ENCODE results near the gene TMEM30A. TPM values are rescaled to one million over a fixed set of nuclear protein-coding genes. Genes with fewer than 3 reads are reported as not detected.

TMEM30A gene
- total RNA-seq, 4 donors from 2014 or later: 87.6 to 102 (median 91.9) TPM

DNA sequence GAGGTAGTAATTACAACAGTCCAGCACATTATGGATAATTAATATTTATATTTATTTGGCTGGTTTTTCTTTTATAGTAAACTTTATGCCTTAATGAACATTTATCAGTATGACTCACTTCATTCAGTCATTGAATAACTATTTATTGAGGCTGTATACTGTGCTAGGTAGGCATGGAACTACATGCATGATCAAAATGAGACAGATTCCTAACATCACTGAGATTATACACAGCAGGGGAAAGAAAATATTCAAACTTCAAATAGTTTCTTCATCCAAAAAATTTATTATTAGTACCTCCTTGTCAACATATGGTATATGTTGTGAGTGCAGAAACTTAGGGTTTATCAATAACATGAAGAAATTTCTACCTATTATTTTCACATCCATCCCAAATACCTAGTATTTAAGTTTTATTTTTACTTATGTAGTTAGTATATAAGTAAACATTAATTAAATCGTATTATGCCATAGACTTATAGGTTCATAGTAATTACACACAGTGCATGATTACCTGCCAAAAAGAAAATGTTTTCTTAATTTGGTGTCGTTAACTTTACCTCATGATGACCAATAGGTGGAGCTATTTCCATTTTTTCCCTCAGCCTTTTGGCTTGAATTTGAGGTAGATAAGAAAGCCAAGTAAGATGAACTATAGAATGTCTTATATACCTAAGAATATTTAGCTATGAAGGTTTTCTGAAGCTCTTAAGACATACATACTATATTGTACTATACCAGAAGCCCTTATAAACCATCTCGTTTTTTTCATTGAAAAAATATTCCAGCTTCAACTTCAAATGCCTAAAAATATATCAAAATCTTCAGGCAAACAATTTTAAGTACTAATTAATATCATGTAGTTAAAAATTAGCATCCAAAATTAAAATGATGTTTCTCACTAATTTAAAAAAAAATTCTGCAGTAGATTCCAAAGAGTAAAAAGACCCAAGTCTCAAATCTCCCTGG is 12.5 kb upstream of the TMEM30A start:
- DNase-seq (ENCODE audit: extremely low spot score): no peak
- intact Hi-C loops (cut with DNase I): loop anchor here (5.0 kb wide), 1 partner anchor 230 kb away; no protein-coding TSS in a partner anchor

DNA sequence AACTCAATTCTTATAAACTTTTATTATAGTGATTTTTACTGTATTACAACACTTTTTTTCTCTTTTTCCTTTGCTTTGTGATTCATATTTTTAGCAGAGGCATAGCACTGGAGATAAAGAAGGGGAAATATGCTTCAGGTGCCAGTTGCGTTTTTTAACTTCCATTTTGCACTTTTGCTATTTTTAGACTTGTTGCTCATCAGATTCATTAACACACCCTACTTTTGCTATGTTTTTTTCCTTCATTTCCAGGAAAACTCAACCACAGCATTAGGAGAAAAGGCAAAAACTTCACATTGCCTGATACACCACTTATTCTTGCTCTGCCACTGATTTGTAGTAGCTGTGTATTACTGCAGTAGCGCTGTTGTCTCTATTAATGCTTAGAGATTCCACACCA is 8.0 kb upstream of the TMEM30A start:
- intact Hi-C loops (cut with DNase I): no loop called here
- peaks cover 0 to 12% (median 9%) of the 10 kb centered on the region in 4 donors for H3K4me1 ChIP-seq
- H3K36me3 ChIP-seq: peaks cover 0 to 16% (median 0%) of the 10 kb centered on the region in 4 donors
- WGBS: 92% methylated on average over 2 of the region's 2 CpGs
- no peaks in the 10 kb centered on the region for H3K27me3 ChIP-seq
- no peak for DNase-seq (ENCODE audit: extremely low spot score)
- no peak overlapping the region for H3K27ac ChIP-seq (replicated peaks in 1 of 4)
- TF ChIP-seq, protein P1, sequence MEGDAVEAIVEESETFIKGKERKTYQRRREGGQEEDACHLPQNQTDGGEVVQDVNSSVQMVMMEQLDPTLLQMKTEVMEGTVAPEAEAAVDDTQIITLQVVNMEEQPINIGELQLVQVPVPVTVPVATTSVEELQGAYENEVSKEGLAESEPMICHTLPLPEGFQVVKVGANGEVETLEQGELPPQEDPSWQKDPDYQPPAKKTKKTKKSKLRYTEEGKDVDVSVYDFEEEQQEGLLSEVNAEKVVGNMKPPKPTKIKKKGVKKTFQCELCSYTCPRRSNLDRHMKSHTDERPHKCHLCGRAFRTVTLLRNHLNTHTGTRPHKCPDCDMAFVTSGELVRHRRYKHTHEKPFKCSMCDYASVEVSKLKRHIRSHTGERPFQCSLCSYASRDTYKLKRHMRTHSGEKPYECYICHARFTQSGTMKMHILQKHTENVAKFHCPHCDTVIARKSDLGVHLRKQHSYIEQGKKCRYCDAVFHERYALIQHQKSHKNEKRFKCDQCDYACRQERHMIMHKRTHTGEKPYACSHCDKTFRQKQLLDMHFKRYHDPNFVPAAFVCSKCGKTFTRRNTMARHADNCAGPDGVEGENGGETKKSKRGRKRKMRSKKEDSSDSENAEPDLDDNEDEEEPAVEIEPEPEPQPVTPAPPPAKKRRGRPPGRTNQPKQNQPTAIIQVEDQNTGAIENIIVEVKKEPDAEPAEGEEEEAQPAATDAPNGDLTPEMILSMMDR (IDR thresholded peaks at IDR 0.05): no peak
- TF ChIP-seq POLR2AphosphoS5 (IDR thresholded peaks at IDR 0.05) (no peak), POLR2A (IDR thresholded peaks at IDR 0.05; ENCODE audit: low read depth) (no peak), EP300 (IDR thresholded peaks at IDR 0.05) (no peak)
- no peaks in the 10 kb centered on the region for H3K9me3 ChIP-seq
- no peak overlapping the region for H3K4me3 ChIP-seq

More for the DNA sequence above, 12.5 kb upstream of the TMEM30A start:
- H3K27me3 ChIP-seq: no peaks in the 10 kb centered on the region
- no peaks in the 10 kb centered on the region for H3K9me3 ChIP-seq
- no peaks in the 10 kb centered on the region for H3K36me3 ChIP-seq
- TF ChIP-seq, protein P1 (IDR thresholded peaks at IDR 0.05): peak; percentile 68 to 70 (median 70)
- no peak for TF ChIP-seq POLR2A (IDR thresholded peaks at IDR 0.05; ENCODE audit: low read depth)
- H3K4me3 ChIP-seq: no peak overlapping the region
- no peak overlapping the region for H3K27ac ChIP-seq (replicated peaks in 1 of 4)
- H3K4me1 ChIP-seq: peaks cover 13 to 23% (median 17%) of the 10 kb centered on the region in 4 donors
- WGBS: 15% methylated on average over 3 of the region's 3 CpGs

DNA sequence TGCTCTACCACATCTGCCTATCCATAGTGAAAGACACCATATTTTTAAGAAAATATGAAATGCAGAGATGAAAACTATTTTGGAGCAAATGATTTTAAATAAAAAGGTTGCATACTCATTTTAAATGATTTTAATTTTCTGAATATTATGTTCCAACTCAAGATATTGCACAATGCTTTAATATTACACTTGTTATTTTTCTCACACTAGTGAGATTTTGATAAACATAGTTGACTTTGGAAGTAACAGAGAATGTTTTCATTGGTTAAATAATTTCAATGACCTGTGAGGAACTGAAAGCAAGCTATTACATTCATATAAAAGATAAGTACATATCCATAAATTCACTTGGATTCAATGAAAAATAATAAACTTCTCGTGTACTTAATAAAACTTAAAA is 7.2 kb upstream of the TMEM30A start:
- no peak for TF ChIP-seq POLR2A (IDR thresholded peaks at IDR 0.05; ENCODE audit: low read depth)
- TF ChIP-seq, protein P1 (IDR thresholded peaks at IDR 0.05): no peak
- TF ChIP-seq EP300 (IDR thresholded peaks at IDR 0.05): no peak
- no peak for TF ChIP-seq POLR2AphosphoS5 (IDR thresholded peaks at IDR 0.05)
- 83% methylated on average over 1 of the region's 1 CpG for WGBS
- Histone ChIP-seq H3K4me1 (peaks cover 0 to 13% (median 8%) of the 10 kb centered on the region in 4 donors), H3K27me3 (no peaks in the 10 kb centered on the region), H3K36me3 (peaks cover 0 to 16% (median 0%) of the 10 kb centered on the region in 4 donors), H3K9me3 (no peaks in the 10 kb centered on the region), H3K27ac (replicated peaks in 1 of 4) (peak overlapping the region in 1 of 4 donors; percentile 21), H3K4me3 (no peak overlapping the region)
- DNase-seq (ENCODE audit: extremely low spot score): no peak
- intact Hi-C loops (cut with DNase I): no loop called here

- WGBS: 76% methylated on average over 2 of the region's 2 CpGs
- intact Hi-C loops (cut with DNase I): no loop called here
- peaks cover 0 to 16% (median 0%) of the 10 kb centered on the region in 4 donors for H3K36me3 ChIP-seq
- H3K27me3 ChIP-seq: no peaks in the 10 kb centered on the region
- H3K4me3 ChIP-seq: no peak overlapping the region
- H3K4me1 ChIP-seq: peaks cover 0 to 17% (median 10%) of the 10 kb centered on the region in 4 donors
- no peaks in the 10 kb centered on the region for H3K9me3 ChIP-seq
- TF ChIP-seq, protein P1 (IDR thresholded peaks at IDR 0.05): no peak
- TF ChIP-seq POLR2A (IDR thresholded peaks at IDR 0.05; ENCODE audit: low read depth) (no peak), POLR2AphosphoS5 (IDR thresholded peaks at IDR 0.05) (no peak)
- H3K27ac ChIP-seq (replicated peaks in 1 of 4): peak overlapping the region in 3 of 4 donors; percentile 5 to 21 (median 20)
- no peak for DNase-seq (ENCODE audit: extremely low spot score)
These were observed 6.7 kb upstream of the TMEM30A start for GRCh38 chr6:75291331-75291730.
